Astrocyte (in vitro differentiated cells and primary cell): Measurements from ENCODE around the gene CRLF1. TPM values are rescaled to one million over a fixed set of nuclear protein-coding genes. Genes with fewer than 3 reads are reported as not detected.

ENCODE experiments used
- DNase-seq: peaks from one replicate; pipeline ENCODE4 v3.0.0-alpha.2; 2010; ENCODE audit warnings: low read depth
- FAIRE-seq: peaks from 2 replicates; lab custom pipeline; 2011; peaks lifted over from hg19 to GRCh38; lab: Jason Lieb, UNC
- H2AFZ ChIP-seq: 2 replicates; pipeline ENCODE4 v1.6.0; 2012; ENCODE audit warnings: low read depth, low read length, inconsistent platforms
- H3K27ac ChIP-seq: 2 replicates; pipeline ENCODE4 v1.5.1; 2011; ENCODE audit warnings: low read depth, low read length, inconsistent platforms
- H3K27me3 ChIP-seq: 2 replicates; pipeline ENCODE4 v1.6.0; 2011; ENCODE audit warnings: low read length, inconsistent platforms; ENCODE audit not compliant: insufficient read depth
- H3K36me3 ChIP-seq: 2 replicates; pipeline ENCODE4 v1.5.1; 2011; ENCODE audit warnings: low read length, inconsistent platforms; ENCODE audit not compliant: insufficient read depth
- H3K4me1 ChIP-seq: 2 replicates; pipeline ENCODE4 v1.5.1; 2011; ENCODE audit warnings: low read length, inconsistent platforms; ENCODE audit not compliant: insufficient read depth
- H3K4me2 ChIP-seq: 2 replicates; pipeline ENCODE4 v1.6.0; 2012; ENCODE audit warnings: low read length, inconsistent platforms
- H3K4me3 ChIP-seq: 2 replicates; pipeline ENCODE4 v1.5.1; 2011; ENCODE audit warnings: low read depth, mild to moderate bottlenecking, low read length, inconsistent platforms; ENCODE audit not compliant: insufficient read depth
- H3K79me2 ChIP-seq: 2 replicates; pipeline ENCODE4 v1.6.0; 2012; ENCODE audit warnings: mild to moderate bottlenecking, low read length, inconsistent platforms; ENCODE audit not compliant: insufficient read depth
- H3K9ac ChIP-seq: 2 replicates; pipeline ENCODE4 v1.6.0; 2012; ENCODE audit warnings: mild to moderate bottlenecking, low read length, inconsistent platforms
- H3K9me3 ChIP-seq: 2 replicates; pipeline ENCODE4 v1.5.1; 2012; ENCODE audit warnings: low read depth, mild to moderate bottlenecking, low read length, inconsistent platforms; ENCODE audit not compliant: insufficient read depth
- H4K20me1 ChIP-seq: 2 replicates; pipeline ENCODE4 v1.6.0; 2012; ENCODE audit warnings: low read length, inconsistent platforms; ENCODE audit not compliant: insufficient read depth
- H3K27ac Mint-ChIP-seq: one replicate; pipeline ENCODE4 v1.8.0; 2021; ENCODE audit warnings: mild to moderate bottlenecking, mixed read lengths; ENCODE audit not compliant: unreplicated experiment
- H3K27me3 Mint-ChIP-seq: one replicate; pipeline ENCODE4 v1.8.0; 2021; ENCODE audit warnings: low read depth, mixed read lengths; ENCODE audit not compliant: unreplicated experiment
- H3K36me3 Mint-ChIP-seq: one replicate; pipeline ENCODE4 v1.8.0; 2021; ENCODE audit warnings: low read depth, mixed read lengths; ENCODE audit not compliant: unreplicated experiment
- H3K4me1 Mint-ChIP-seq: one replicate; pipeline ENCODE4 v1.8.0; 2021; ENCODE audit warnings: low read depth, mixed read lengths; ENCODE audit not compliant: unreplicated experiment
- H3K4me3 Mint-ChIP-seq: one replicate; pipeline ENCODE4 v1.8.0; 2021; ENCODE audit warnings: mild to moderate bottlenecking, moderate library complexity, mixed read lengths; ENCODE audit not compliant: unreplicated experiment
- H3K9me3 Mint-ChIP-seq: one replicate; pipeline ENCODE4 v1.8.0; 2021; ENCODE audit warnings: mild to moderate bottlenecking, mixed read lengths; ENCODE audit not compliant: unreplicated experiment
- EZH2 ChIP-seq: IDR thresholded peaks from 2 replicates; pipeline ENCODE4 v1.6.1; 2012; ENCODE audit warnings: mild to moderate bottlenecking, low read length, inconsistent platforms; ENCODE audit not compliant: insufficient read depth
- total RNA-seq: library from RNA; stranded (reverse); gene quantifications from 2 replicates; pipeline ENCODE4 v1.2.1, GENCODE V29; 2021
- TF ChIP-seq, protein P1 (sequence below): IDR thresholded peaks from 2 replicates; pipeline ENCODE4 v1.5.1; 2011; ENCODE audit warnings: low read depth, mild to moderate bottlenecking, inconsistent platforms, low read length, moderate library complexity; ENCODE audit not compliant: insufficient read depth

The CRLF1 gene
- total RNA-seq, 1 donor from 2014 or later = 18.5 TPM

GRCh38 chr19:18617562-18617961 is 11.0 kb upstream of the CRLF1 start:
- H3K27me3 Mint-ChIP-seq = peaks cover 45% of the 10 kb centered on the region
- Histone ChIP-seq H4K20me1 (no peaks in the 10 kb centered on the region), H3K27ac (no peak overlapping the region), H3K4me1 (no peaks in the 10 kb centered on the region), H3K4me2 (no peak overlapping the region), H2AFZ (no peak overlapping the region), H3K36me3 (no peaks in the 10 kb centered on the region), H3K9me3 (peaks cover 2% of the 10 kb centered on the region), H3K9ac (no peak overlapping the region), H3K4me3 (no peak overlapping the region), H3K27me3 (peaks cover 13% of the 10 kb centered on the region), H3K79me2 (no peaks in the 10 kb centered on the region)
- DNase-seq (no peak), FAIRE-seq (no peak)
- no peak overlapping the region for H3K27ac Mint-ChIP-seq
- H3K9me3 Mint-ChIP-seq = peaks cover 18% of the 10 kb centered on the region
- H3K4me1 Mint-ChIP-seq = no peaks in the 10 kb centered on the region
- peaks cover 4% of the 10 kb centered on the region for H3K36me3 Mint-ChIP-seq
- TF ChIP-seq, protein P1, sequence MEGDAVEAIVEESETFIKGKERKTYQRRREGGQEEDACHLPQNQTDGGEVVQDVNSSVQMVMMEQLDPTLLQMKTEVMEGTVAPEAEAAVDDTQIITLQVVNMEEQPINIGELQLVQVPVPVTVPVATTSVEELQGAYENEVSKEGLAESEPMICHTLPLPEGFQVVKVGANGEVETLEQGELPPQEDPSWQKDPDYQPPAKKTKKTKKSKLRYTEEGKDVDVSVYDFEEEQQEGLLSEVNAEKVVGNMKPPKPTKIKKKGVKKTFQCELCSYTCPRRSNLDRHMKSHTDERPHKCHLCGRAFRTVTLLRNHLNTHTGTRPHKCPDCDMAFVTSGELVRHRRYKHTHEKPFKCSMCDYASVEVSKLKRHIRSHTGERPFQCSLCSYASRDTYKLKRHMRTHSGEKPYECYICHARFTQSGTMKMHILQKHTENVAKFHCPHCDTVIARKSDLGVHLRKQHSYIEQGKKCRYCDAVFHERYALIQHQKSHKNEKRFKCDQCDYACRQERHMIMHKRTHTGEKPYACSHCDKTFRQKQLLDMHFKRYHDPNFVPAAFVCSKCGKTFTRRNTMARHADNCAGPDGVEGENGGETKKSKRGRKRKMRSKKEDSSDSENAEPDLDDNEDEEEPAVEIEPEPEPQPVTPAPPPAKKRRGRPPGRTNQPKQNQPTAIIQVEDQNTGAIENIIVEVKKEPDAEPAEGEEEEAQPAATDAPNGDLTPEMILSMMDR = no peak
- TF ChIP-seq EZH2 = no peak
- no peak overlapping the region for H3K4me3 Mint-ChIP-seq

DNA sequence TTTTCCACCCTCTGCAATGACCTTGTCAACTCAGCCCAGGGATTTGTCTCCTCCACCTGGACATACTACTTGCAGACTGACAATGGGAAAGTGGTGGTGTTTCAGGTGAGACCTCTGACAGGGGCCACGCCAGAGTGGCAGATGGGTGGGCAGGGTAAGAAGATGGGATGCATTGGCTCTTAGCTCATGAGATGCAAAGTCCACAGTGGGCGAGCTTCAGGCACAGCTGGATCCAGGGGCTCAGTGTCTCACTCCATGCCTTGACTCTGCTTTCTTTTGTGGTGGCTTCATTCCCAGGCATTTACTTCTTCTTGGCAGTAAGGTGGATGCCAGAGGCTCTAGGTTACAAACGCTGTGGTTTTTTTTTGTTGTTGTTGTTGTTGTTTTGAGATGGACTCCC is 9.4 kb upstream of the CRLF1 start:
- H3K4me3 ChIP-seq = no peak overlapping the region
- H3K9ac ChIP-seq = no peak overlapping the region
- H2AFZ ChIP-seq = no peak overlapping the region
- H3K36me3 Mint-ChIP-seq = peaks cover 4% of the 10 kb centered on the region
- peaks cover 4% of the 10 kb centered on the region for H3K4me1 ChIP-seq
- peaks cover 3% of the 10 kb centered on the region for H3K4me1 Mint-ChIP-seq
- H3K4me2 ChIP-seq = no peak overlapping the region
- peaks cover 5% of the 10 kb centered on the region for H4K20me1 ChIP-seq
- FAIRE-seq (no peak), DNase-seq (no peak)
- H3K27me3 ChIP-seq = peaks cover 27% of the 10 kb centered on the region
- peaks cover 2% of the 10 kb centered on the region for H3K9me3 ChIP-seq
- no peaks in the 10 kb centered on the region for H3K79me2 ChIP-seq
- H3K36me3 ChIP-seq = no peaks in the 10 kb centered on the region
- H3K27me3 Mint-ChIP-seq = peaks cover 50% of the 10 kb centered on the region
- TF ChIP-seq EZH2 = no peak
- TF ChIP-seq, protein P1 = no peak
- peaks cover 18% of the 10 kb centered on the region for H3K9me3 Mint-ChIP-seq
- no peak overlapping the region for H3K4me3 Mint-ChIP-seq
- no peak overlapping the region for H3K27ac ChIP-seq
- H3K27ac Mint-ChIP-seq = no peak overlapping the region

DNA sequence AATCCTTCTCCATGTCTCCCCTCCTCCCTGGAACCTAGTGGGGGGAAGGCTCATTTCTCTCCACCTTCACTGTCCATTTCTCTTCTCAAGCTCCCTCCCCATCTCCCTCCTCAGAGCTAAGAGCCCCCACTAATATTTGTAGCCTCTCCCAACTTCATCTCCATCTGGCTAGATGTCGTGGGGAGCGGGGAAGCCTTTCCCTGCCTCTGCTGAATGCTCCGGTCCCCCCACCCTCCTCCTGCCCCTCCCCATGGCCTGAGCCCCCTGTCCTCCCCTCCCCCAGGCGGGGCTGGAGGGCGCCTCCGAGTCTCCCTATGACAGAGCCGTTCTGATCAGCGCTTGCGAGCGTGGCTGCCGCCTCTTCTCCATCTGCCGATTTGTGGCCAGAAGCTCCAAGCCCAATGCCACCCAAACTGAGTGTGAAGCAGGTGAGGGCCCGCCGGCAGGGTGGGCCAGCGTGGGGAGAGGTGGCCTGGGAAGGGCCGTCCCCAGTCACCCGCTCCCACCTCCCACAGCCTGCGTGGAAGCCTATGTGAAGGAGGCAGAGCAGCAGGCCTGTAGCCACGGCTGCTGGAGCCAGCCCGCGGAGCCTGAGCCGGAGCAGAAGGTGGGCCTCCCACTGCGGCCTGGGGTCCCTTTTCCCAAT is 7.1 kb upstream of the CRLF1 start:
- peaks cover 2% of the 10 kb centered on the region for H3K9me3 ChIP-seq
- H3K27me3 ChIP-seq = peaks cover 46% of the 10 kb centered on the region
- H3K79me2 ChIP-seq = no peaks in the 10 kb centered on the region
- Mint-ChIP-seq H3K27ac (no peak overlapping the region), H3K4me1 (peaks cover 5% of the 10 kb centered on the region), H3K27me3 (peaks cover 61% of the 10 kb centered on the region), H3K9me3 (peaks cover 18% of the 10 kb centered on the region), H3K4me3 (no peak overlapping the region), H3K36me3 (peaks cover 4% of the 10 kb centered on the region)
- H3K36me3 ChIP-seq = no peaks in the 10 kb centered on the region
- DNase-seq = no peak
- no peak overlapping the region for H3K4me3 ChIP-seq
- FAIRE-seq = no peak
- H3K27ac ChIP-seq = no peak overlapping the region
- H3K4me1 ChIP-seq = peaks cover 6% of the 10 kb centered on the region
- H2AFZ ChIP-seq = no peak overlapping the region
- H3K4me2 ChIP-seq = no peak overlapping the region
- H3K9ac ChIP-seq = no peak overlapping the region
- TF ChIP-seq, protein P1 = no peak
- TF ChIP-seq EZH2 = no peak
- peaks cover 12% of the 10 kb centered on the region for H4K20me1 ChIP-seq
